Activated CD8-positive, alpha-beta memory T cell treated with anti-CD3 and anti-CD28 coated beads for 4 hours (primary cell): Measurements from ENCODE around the gene HMGB1.

Experiments
- DNase-seq, 2 donors: peaks; one replicate each; pipeline ENCODE4 v3.0.0-alpha.2; 2020; ENCODE audit warnings: low read depth in 2 of 2

HMGB1 gene

GRCh38 chr13:30429721-30430694 lies 35.7 kb downstream of the HMGB1 start:
- peak in 1 of 2 donors; percentile 37 for DNase-seq

- DNase-seq, result no peak
Observed at GRCh38 chr13:30429235-30429634, 36.5 kb downstream of the HMGB1 start.

- no peak for DNase-seq
Observed at GRCh38 chr13:30423891-30424290, 41.8 kb downstream of the HMGB1 start.

GRCh38 chr13:30422054-30422839 lies 43.5 kb downstream of the HMGB1 start, which contains the start of gene UBE2L5:
Gene UBE2L5, plus strand, starts transcription at chr13:30422493. Its CDS starts 5,498 bp downstream, at chr13:30427991.
- DNase-seq, result peak in 1 of 2 donors; percentile 21

GRCh38 chr13:30421093-30422053 lies 44.4 kb downstream of the HMGB1 start:
- no peak for DNase-seq

- no peak for DNase-seq
Observed at GRCh38 chr13:30418717-30419459, 46.8 kb downstream of the HMGB1 start.

- DNase-seq, result no peak
Observed at GRCh38 chr13:30418075-30418716, 47.5 kb downstream of the HMGB1 start.

GRCh38 chr13:30416471-30416870 lies 49.3 kb downstream of the HMGB1 start:
- no peak for DNase-seq

- no peak for DNase-seq
Observed at GRCh38 chr13:30415430-30416030, 50.2 kb downstream of the HMGB1 start.

- no peak for DNase-seq
Observed at GRCh38 chr13:30413842-30414241, 51.9 kb downstream of the HMGB1 start.

- no peak for DNase-seq
Observed at GRCh38 chr13:30412346-30412745, 53.4 kb downstream of the HMGB1 start.

GRCh38 chr13:30410705-30411125 lies 55.0 kb downstream of the HMGB1 start:
- no peak for DNase-seq

- DNase-seq, result no peak
Observed at GRCh38 chr13:30409886-30410704, 55.6 kb downstream of the HMGB1 start.

GRCh38 chr13:30408319-30409101 lies 57.2 kb downstream of the HMGB1 start:
- DNase-seq, result peak; percentile 82 to 84

GRCh38 chr13:30406779-30407416 lies 58.8 kb downstream of the HMGB1 start:
- DNase-seq, result no peak
